ENCODE measurements around the gene SCARB1.

DNA sequence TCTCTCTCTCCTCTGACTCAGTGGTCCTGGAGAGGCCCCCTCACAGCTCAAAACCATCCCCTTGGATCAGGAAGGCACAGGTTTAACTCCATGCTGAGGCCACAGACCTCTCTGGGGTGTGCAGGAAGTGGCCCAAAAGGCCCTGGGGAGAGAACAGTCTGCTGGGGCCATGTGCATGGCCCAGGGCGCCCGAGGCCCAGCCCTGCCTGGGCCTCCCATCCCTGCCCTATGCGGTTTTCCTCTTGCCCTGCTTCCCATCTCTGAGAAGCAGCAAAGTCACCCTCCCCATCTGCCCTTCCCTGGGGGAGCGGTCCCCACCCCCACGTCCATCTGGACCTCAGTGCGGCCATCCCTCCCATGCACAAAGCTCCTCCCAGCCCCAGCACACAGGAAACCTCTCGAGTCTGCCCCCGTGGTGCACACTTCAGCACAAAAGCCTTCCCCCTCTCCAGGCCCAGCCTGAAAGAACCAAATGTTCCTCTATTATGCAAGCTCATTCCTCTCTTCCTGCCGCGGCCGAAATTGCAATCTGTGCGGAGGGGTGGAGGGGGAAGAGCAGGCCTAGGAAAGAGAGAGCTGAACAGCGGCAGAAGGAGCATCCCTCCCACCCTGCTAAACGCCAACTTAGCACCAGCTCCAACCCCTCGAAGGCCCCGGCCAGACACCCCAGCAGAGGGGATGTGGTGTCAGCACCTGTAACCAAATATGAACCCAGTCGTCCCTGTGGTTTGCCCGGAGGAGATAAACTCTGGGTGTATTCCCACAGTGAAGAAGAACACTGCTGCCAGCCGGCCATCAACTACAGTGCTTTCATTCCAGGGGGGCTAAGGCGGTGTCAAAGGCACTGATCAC, 108.5 kb downstream of the SCARB1 start:
- TF ChIP-seq JUN (CRISPR knock-in tag; IDR thresholded peaks at IDR 0.05) (no peak), TCF7 (CRISPR knock-in tag; IDR thresholded peaks at IDR 0.05; ENCODE audit: low read depth) (no peak), ESRRA (CRISPR knock-in tag; IDR thresholded peaks at IDR 0.05; ENCODE audit: borderline replicate concordance) (no peak), CREB1 (CRISPR knock-in tag; IDR thresholded peaks at IDR 0.05) (no peak), ZBTB21 (CRISPR knock-in tag; IDR thresholded peaks at IDR 0.05; ENCODE audit: borderline replicate concordance) (no peak), ZNF121 (CRISPR knock-in tag; IDR thresholded peaks at IDR 0.05) (no peak), ATF1 (CRISPR knock-in tag; IDR thresholded peaks at IDR 0.05) (no peak)
- TF ChIP-seq, protein P1, sequence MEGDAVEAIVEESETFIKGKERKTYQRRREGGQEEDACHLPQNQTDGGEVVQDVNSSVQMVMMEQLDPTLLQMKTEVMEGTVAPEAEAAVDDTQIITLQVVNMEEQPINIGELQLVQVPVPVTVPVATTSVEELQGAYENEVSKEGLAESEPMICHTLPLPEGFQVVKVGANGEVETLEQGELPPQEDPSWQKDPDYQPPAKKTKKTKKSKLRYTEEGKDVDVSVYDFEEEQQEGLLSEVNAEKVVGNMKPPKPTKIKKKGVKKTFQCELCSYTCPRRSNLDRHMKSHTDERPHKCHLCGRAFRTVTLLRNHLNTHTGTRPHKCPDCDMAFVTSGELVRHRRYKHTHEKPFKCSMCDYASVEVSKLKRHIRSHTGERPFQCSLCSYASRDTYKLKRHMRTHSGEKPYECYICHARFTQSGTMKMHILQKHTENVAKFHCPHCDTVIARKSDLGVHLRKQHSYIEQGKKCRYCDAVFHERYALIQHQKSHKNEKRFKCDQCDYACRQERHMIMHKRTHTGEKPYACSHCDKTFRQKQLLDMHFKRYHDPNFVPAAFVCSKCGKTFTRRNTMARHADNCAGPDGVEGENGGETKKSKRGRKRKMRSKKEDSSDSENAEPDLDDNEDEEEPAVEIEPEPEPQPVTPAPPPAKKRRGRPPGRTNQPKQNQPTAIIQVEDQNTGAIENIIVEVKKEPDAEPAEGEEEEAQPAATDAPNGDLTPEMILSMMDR (IDR thresholded peaks at IDR 0.05) = no peak

Measured in WTC11 (cell line).